Nucleus accumbens (tissue), 56 donors: ENCODE data around the gene EYA2.

Experiments
- DNase-seq, 56 donors: peaks; one replicate each; lab custom pipeline; 2025; lab: John Stamatoyannopoulos, UW

The EYA2 gene

GRCh38 chr20:47211036-47211435 lies 316.4 kb downstream of the EYA2 start:
- no peak for DNase-seq

- DNase-seq = no peak
These were observed 318.1 kb downstream of the EYA2 start for GRCh38 chr20:47212606-47213207.

GRCh38 chr20:47213966-47214365 lies 319.3 kb downstream of the EYA2 start:
- peak in 4 of 56 donors; percentile 6 to 40 (median 12) for DNase-seq

GRCh38 chr20:47215653-47216397 lies 321.2 kb downstream of the EYA2 start:
- DNase-seq = no peak

- DNase-seq = no peak
These were observed 322.3 kb downstream of the EYA2 start for GRCh38 chr20:47216819-47217410.

GRCh38 chr20:47217482-47218446 lies 323.1 kb downstream of the EYA2 start:
- DNase-seq = no peak

GRCh38 chr20:47220161-47220582 lies 325.5 kb downstream of the EYA2 start:
- peak in 4 of 56 donors; percentile 3 to 14 (median 4) for DNase-seq

GRCh38 chr20:47221036-47221625 lies 326.5 kb downstream of the EYA2 start:
- DNase-seq = no peak

GRCh38 chr20:47222468-47223119 lies 328.0 kb downstream of the EYA2 start:
- DNase-seq = no peak

- no peak for DNase-seq
These were observed 329.3 kb downstream of the EYA2 start for GRCh38 chr20:47223896-47224295.

GRCh38 chr20:47224300-47224791 lies 329.7 kb downstream of the EYA2 start:
- DNase-seq = no peak

GRCh38 chr20:47224857-47225256 lies 330.2 kb downstream of the EYA2 start:
- DNase-seq = no peak

- DNase-seq = no peak
These were observed 330.8 kb downstream of the EYA2 start for GRCh38 chr20:47225458-47225857.

- DNase-seq = no peak
These were observed 332.5 kb downstream of the EYA2 start for GRCh38 chr20:47227119-47227518.

GRCh38 chr20:47227576-47227975 lies 332.9 kb downstream of the EYA2 start:
- DNase-seq = no peak

GRCh38 chr20:47228654-47229053 lies 334.0 kb downstream of the EYA2 start:
- DNase-seq = no peak

GRCh38 chr20:47230811-47231256 lies 336.2 kb downstream of the EYA2 start:
- DNase-seq = no peak

GRCh38 chr20:47231382-47232039 lies 336.9 kb downstream of the EYA2 start:
- peak in 3 of 56 donors; percentile 4 to 34 (median 13) for DNase-seq

GRCh38 chr20:47232518-47232917 lies 337.9 kb downstream of the EYA2 start:
- no peak for DNase-seq
